Left ventricle myocardium inferior (tissue), 1 donor: ENCODE measurements around the gene ZIC5. TPM values are rescaled to one million over a fixed set of nuclear protein-coding genes. Genes with fewer than 3 reads are reported as not detected.

Experiments used
- DNase-seq: peaks from one replicate; pipeline ENCODE4 v3.0.0-alpha.2; 2020
- H3K27ac ChIP-seq: fragments of 200-600 bp; replicated peaks from 2 replicates; pipeline ENCODE4 v1.8.0; 2021
- H3K27me3 ChIP-seq: fragments of 200-600 bp; 2 replicates; pipeline ENCODE4 v1.8.0; 2021; ENCODE audit warnings: low read depth
- H3K36me3 ChIP-seq: fragments of 200-600 bp; 2 replicates; pipeline ENCODE4 v1.8.0; 2021
- H3K4me1 ChIP-seq: fragments of 200-600 bp; 2 replicates; pipeline ENCODE4 v1.8.0; 2021
- H3K4me3 ChIP-seq: fragments of 200-600 bp; 2 replicates; pipeline ENCODE4 v1.8.0; 2021; ENCODE audit warnings: mild to moderate bottlenecking, moderate library complexity
- H3K9me3 ChIP-seq: fragments of 200-600 bp; replicated peaks from 2 replicates; pipeline ENCODE4 v1.8.0; 2021
- intact Hi-C: fragments of 100-400 bp; cut with micrococcal nuclease; formaldehyde crosslinking; loops from one replicate; pipeline ENCODE4 v1.11.0; 2022
- total RNA-seq: library from RNA; stranded (reverse); fragmentation: NEBNext Ultra II Directional; extraction: Animal tissue kit (Norgen Biotek cat#: 25700); gene quantifications from one replicate; pipeline ENCODE4 v1.2.1, GENCODE V29; 2021
- TF ChIP-seq, protein P1 (sequence below): fragments of 200-600 bp; IDR thresholded peaks from 2 replicates; pipeline ENCODE4 v1.8.0; 2021; ENCODE audit warnings: antibody characterized with exemption, mild to moderate bottlenecking, borderline replicate concordance
- donor health status: DM: no; HTN: yes; CAD: no; lungs with severe emphysema.

The ZIC5 gene
- total RNA-seq, 1 donor from 2014 or later: not detected

GRCh38 chr13:99959127-99959539, 12.4 kb downstream of the ZIC5 start:
- TF ChIP-seq, protein P1, sequence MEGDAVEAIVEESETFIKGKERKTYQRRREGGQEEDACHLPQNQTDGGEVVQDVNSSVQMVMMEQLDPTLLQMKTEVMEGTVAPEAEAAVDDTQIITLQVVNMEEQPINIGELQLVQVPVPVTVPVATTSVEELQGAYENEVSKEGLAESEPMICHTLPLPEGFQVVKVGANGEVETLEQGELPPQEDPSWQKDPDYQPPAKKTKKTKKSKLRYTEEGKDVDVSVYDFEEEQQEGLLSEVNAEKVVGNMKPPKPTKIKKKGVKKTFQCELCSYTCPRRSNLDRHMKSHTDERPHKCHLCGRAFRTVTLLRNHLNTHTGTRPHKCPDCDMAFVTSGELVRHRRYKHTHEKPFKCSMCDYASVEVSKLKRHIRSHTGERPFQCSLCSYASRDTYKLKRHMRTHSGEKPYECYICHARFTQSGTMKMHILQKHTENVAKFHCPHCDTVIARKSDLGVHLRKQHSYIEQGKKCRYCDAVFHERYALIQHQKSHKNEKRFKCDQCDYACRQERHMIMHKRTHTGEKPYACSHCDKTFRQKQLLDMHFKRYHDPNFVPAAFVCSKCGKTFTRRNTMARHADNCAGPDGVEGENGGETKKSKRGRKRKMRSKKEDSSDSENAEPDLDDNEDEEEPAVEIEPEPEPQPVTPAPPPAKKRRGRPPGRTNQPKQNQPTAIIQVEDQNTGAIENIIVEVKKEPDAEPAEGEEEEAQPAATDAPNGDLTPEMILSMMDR: no peak
- no peak overlapping the region for H3K4me3 ChIP-seq
- H3K27me3 ChIP-seq: peaks cover 100% of the 10 kb centered on the region
- no peak for DNase-seq
- H3K36me3 ChIP-seq: no peaks in the 10 kb centered on the region
- intact Hi-C loops: no loop called here
- H3K4me1 ChIP-seq: peaks cover 40% of the 10 kb centered on the region
- no peaks in the 10 kb centered on the region for H3K9me3 ChIP-seq
- no peak overlapping the region for H3K27ac ChIP-seq

DNA sequence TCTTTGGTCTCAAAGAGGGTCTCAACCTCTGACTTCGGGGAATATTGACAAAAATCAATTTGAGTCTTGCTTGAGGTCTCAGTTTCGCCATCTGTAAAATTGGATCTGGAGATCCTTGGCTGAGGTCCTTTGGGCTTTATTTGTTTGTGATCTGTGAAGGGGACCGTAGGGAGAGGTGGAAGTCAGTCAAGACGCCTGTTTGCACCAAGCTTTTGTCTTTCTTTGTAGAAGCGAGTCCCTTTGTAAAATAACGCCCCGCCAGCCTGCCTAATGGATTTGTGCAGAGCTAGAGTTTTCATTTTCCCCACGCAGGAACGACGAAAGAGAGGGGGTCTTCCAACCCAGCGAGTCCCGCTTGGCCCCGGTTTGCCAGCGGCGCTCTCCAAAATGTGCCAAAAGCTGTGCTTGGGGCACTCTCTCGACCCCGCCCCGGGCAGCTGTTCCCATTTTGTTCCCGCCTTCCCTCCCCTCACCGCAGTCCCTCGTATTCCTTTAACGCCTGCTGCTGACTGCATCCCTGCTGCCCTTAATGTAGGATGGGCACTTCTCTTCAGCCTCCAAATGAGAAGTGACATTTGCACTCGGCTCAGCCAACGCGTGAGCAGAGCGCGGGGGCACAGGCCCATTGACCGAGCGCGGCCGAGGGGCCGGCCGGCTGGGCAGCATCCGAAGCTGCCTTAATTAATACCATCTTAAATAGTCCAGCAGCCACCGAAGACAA, 13.0 kb downstream of the ZIC5 start:
- intact Hi-C loops: no loop called here
- no peak overlapping the region for H3K4me3 ChIP-seq

GRCh38 chr13:99956473-99957349, 14.9 kb downstream of the ZIC5 start:
- peak overlapping the region; percentile 52 for H3K4me3 ChIP-seq
- intact Hi-C loops: no loop called here
- DNase-seq: no peak

More for the DNA sequence above, 13.0 kb downstream of the ZIC5 start:
- Histone ChIP-seq H3K4me1 (peaks cover 40% of the 10 kb centered on the region), H3K9me3 (no peaks in the 10 kb centered on the region), H3K27ac (no peak overlapping the region), H3K27me3 (peaks cover 100% of the 10 kb centered on the region), H3K36me3 (no peaks in the 10 kb centered on the region)
- TF ChIP-seq, protein P1: no peak
- DNase-seq: no peak

DNA sequence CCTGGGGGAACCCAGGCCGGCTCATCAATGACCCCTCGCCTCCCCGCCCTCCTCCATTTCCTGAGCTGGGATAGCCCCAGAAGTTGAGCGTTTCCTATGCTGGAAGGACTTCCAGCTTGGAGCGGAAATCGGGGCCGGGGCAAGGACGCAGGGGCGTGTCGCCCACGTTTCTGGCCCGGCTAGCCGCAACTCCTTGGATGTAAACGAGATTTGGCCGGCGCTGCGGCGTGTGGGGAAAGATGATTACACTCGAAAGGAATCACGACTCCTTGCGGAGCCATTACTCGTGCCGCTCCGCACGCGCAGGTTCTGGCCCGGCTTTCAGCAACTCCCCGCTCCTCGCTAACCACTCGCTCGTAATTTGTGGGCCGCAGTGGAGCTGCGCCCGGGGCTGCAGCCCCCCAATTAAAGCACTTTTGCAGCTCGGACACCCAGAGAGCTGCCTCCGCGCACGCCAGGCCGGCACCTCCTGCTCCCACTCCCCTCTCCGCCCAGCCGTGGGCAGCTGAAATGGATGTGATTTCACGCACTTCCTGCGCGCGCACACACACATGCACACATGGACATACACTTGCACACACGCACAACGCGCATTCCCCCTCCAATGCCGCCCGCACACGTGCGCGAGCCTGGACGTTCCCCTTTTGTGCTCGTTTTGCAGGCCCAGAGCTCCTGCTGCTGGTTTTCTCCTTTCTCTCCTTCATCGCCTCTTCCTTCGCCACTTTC, 15.7 kb downstream of the ZIC5 start:
- no peak for DNase-seq
- intact Hi-C loops: no loop called here
- no peaks in the 10 kb centered on the region for H3K9me3 ChIP-seq
- peaks cover 99% of the 10 kb centered on the region for H3K27me3 ChIP-seq
- peaks cover 40% of the 10 kb centered on the region for H3K4me1 ChIP-seq
- H3K4me3 ChIP-seq: peak overlapping the region; percentile 52
- H3K36me3 ChIP-seq: no peaks in the 10 kb centered on the region
- TF ChIP-seq, protein P1: no peak
- H3K27ac ChIP-seq: no peak overlapping the region

More at GRCh38 chr13:99956473-99957349, 14.9 kb downstream of the ZIC5 start:
- Histone ChIP-seq H3K36me3 (no peaks in the 10 kb centered on the region), H3K9me3 (no peaks in the 10 kb centered on the region), H3K27me3 (peaks cover 100% of the 10 kb centered on the region), H3K27ac (no peak overlapping the region), H3K4me1 (peaks cover 40% of the 10 kb centered on the region)
- TF ChIP-seq, protein P1: no peak

GRCh38 chr13:99955107-99955746, 16.3 kb downstream of the ZIC5 start:
- peaks cover 39% of the 10 kb centered on the region for H3K4me1 ChIP-seq
- no peak overlapping the region for H3K27ac ChIP-seq
- H3K9me3 ChIP-seq: no peaks in the 10 kb centered on the region
- peaks cover 98% of the 10 kb centered on the region for H3K27me3 ChIP-seq
- H3K36me3 ChIP-seq: no peaks in the 10 kb centered on the region
- H3K4me3 ChIP-seq: peak overlapping the region; percentile 52
- DNase-seq: no peak
- intact Hi-C loops: no loop called here
- TF ChIP-seq, protein P1: no peak
